IPS-18a (cell line): Measurements from ENCODE around the gene KCTD3.

ENCODE experiments used
- H3K27ac ChIP-seq: one replicate; pipeline ENCODE4 v1.5.1; 2013; ENCODE audit warnings: low read length
- H3K27me3 ChIP-seq: one replicate; pipeline ENCODE4 v1.6.1; 2013; ENCODE audit warnings: mild to moderate bottlenecking, low read length; ENCODE audit not compliant: control insufficient read depth, insufficient read depth
- H3K36me3 ChIP-seq: one replicate; pipeline ENCODE4 v1.6.1; 2013; ENCODE audit warnings: low read depth, low read length; ENCODE audit not compliant: control insufficient read depth
- H3K4me1 ChIP-seq: one replicate; pipeline ENCODE4 v1.6.1; 2013; ENCODE audit warnings: low read depth, low read length; ENCODE audit not compliant: control insufficient read depth
- H3K4me3 ChIP-seq: one replicate; pipeline ENCODE4 v1.5.1; 2013; ENCODE audit warnings: low read length
- H3K9ac ChIP-seq: one replicate; pipeline ENCODE4 v1.6.1; 2013; ENCODE audit warnings: mild to moderate bottlenecking, low read length, moderate library complexity
- H3K9me3 ChIP-seq: one replicate; pipeline ENCODE4 v1.6.1; 2013; ENCODE audit warnings: low read depth, low read length; ENCODE audit not compliant: control insufficient read depth

The KCTD3 gene

DNA sequence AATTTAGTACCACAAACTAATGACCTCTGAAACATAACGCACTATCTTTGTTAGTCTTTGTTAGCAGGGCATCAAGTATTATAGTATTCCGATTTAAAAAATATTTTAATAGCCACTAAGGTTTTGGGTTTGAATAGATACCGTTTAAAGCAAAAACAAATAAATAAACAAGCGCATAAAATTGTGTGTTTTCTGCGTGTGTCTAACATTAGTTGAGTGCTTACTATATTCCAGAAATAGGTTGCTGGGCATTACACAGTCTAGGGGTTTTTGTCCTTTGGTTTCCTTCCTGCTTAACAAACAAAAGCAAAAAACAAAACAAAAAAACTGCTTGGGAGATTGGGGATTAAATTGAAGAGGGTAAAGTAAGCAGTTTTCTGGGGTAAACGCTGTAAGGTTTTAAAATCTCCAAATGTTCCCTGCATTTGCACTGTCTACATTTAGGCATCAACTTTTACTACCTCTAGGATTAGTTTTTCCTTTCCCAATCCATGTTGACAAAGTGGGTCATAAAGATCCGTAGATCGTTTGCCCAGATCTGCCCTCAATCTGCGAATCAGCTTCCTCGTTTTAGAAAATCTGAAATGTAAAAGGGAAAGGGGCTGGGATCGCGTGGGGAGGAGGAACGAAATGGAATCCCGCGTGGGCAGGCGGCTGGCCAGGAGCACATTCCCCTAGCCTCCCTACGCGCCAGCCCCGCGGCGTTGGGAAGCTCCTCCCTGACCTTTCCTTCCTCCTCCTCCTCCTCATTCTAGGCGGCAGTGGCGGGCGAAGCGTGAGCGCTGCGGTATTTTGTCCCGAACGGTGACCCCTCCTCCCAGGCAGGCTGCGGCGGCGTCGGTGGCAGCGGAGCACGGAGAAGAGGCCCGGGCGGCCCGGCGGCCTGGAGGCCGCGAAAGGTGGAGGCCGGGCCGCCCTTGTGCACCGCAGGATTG is at the start of gene KCTD3:
KCTD3 (plus strand) TSS at position 749 of the 935 bp plus-strand sequence. CDS start 382 bp downstream, outside the sequence.
- H3K27me3 ChIP-seq = no peaks in the 10 kb centered on the region
- H3K4me3 ChIP-seq = peak within 1 kb of the TSS; percentile 81
- peak within 1 kb of the TSS; percentile 90 for H3K27ac ChIP-seq
- H3K36me3 ChIP-seq = no peaks in the 10 kb centered on the region
- H3K9ac ChIP-seq = peak within 1 kb of the TSS; percentile 93
- peaks cover 8% of the 10 kb centered on the region for H3K4me1 ChIP-seq
- no peaks in the 10 kb centered on the region for H3K9me3 ChIP-seq

DNA sequence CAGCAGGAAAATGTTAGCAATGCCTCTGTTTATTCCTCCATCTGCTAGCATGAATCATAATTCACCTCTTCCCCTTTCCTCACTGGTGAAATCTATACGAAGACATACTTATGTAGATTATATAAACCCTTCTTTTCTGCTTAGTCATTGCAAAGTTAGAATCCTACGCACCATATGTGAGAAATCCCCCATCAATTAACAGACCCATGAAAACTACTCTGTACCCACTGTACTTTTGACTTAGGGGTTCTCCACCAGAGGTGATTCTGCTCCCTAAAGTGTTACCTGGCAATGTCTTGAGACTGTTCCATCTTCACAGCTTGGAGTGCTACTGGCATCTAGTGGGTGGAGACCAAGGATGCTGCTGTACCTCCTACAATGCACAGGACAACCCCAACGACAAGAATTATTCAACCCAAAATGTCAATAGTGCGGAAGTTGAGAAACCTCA is 49.6 kb upstream of the KCTD3 start:
- Histone ChIP-seq H3K9me3 (no peaks in the 10 kb centered on the region), H3K4me3 (no peak overlapping the region), H3K9ac (no peak overlapping the region), H3K27me3 (no peaks in the 10 kb centered on the region), H3K4me1 (no peaks in the 10 kb centered on the region), H3K36me3 (no peaks in the 10 kb centered on the region), H3K27ac (no peak overlapping the region)

DNA sequence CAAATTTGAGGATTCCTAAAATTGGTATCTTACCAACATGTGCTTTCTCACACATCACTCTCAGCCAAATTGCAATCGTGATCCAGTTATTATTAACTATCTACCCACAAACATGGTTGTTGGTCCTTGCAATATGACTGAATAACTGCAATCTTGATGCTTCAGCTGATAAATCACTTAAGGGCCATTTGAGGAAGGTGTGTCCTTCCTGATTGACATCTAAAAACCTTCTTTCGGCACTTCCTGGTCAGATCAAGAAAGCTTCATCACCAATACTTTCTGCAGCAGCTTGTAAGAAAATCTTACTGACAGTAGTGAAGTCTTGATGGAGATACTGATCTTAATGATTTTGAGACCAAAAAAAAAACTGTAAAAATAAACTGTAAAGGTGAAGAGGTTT is 48.5 kb upstream of the KCTD3 start:
- H3K27me3 ChIP-seq = no peaks in the 10 kb centered on the region

DNA sequence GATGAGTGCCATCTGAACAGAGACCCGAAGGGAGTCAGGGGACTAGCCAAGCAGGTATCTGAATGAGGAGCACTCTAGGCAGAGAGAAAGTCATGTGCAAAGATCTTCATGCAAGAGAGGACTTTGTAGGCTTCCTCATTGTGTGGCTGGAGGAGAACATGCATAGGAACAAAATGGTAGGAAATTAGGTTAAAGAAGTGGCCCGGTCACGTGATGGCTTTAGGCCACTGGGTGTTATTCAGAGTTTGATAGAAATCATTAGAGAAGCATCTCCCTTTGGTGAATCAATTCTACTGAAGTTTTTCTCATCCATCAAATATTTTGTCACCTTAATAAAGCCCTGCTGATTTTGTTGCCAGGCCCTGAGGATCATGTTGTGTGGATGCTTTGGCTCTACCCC is 45.8 kb upstream of the KCTD3 start:
- Histone ChIP-seq H3K36me3 (no peaks in the 10 kb centered on the region), H3K9me3 (no peaks in the 10 kb centered on the region), H3K27ac (no peak overlapping the region), H3K27me3 (no peaks in the 10 kb centered on the region), H3K4me1 (no peaks in the 10 kb centered on the region), H3K4me3 (no peak overlapping the region), H3K9ac (no peak overlapping the region)

More for the DNA sequence above, 48.5 kb upstream of the KCTD3 start:
- no peak overlapping the region for H3K4me3 ChIP-seq
- no peaks in the 10 kb centered on the region for H3K9me3 ChIP-seq
- no peak overlapping the region for H3K9ac ChIP-seq
- no peak overlapping the region for H3K27ac ChIP-seq
- H3K4me1 ChIP-seq = no peaks in the 10 kb centered on the region
- no peaks in the 10 kb centered on the region for H3K36me3 ChIP-seq

DNA sequence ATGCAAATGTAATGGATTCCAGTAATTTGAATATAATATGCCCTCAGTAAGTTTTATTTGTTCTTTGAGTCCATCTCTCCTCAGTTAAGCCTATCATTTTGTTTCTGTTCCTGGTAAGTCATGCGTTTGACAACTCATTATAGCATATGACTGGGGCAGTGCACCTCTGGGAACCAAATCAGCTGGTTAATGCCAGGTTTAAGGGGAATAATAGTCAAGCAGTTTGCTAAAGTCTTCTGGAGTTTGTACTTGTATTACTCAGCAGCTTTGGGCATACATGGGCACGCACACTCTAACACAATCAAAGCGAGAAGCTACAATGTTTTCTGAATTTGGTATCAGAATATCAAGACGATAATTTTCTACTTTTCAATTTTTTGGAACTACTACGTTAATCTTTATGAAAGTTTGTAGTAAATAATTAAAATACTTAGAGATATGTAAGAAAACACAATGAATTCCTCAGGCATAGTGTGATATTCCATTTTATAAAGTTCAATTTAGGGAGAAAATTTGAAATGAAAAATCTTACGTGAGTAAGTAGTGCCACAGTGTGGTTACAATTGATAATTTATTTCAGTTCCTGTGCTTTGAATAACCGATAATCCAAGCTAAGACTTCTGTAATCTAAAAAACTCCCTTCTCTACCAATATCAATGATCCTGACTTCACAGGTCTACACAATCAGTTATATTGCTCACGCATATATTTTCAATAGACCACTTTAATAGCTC is 43.8 kb upstream of the KCTD3 start:
- H3K4me3 ChIP-seq = no peak overlapping the region
- H3K9ac ChIP-seq = no peak overlapping the region
- no peaks in the 10 kb centered on the region for H3K27me3 ChIP-seq
- no peaks in the 10 kb centered on the region for H3K36me3 ChIP-seq
- no peaks in the 10 kb centered on the region for H3K9me3 ChIP-seq
- H3K4me1 ChIP-seq = no peaks in the 10 kb centered on the region
- H3K27ac ChIP-seq = no peak overlapping the region

DNA sequence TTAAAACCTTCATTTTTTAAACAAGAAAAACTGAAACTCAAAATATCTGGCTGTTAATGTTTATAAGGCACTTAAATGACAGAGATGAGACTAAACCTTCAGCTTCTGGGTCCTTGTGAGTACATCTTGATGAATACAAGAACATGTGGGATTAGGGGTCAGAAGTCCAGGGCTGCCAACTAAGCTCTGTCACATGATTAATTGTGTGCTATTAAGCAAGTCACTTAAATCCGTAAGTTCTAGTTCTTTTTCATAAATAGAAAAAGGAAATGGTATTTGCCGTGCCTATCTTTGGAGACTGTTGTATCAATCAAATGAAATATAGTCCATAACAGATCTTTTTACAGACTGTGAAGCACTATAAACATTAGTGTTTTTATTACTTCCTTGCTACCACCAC is 43.2 kb upstream of the KCTD3 start:
- no peaks in the 10 kb centered on the region for H3K9me3 ChIP-seq
- no peaks in the 10 kb centered on the region for H3K4me1 ChIP-seq
- no peak overlapping the region for H3K9ac ChIP-seq
- no peaks in the 10 kb centered on the region for H3K27me3 ChIP-seq
- H3K4me3 ChIP-seq = no peak overlapping the region
- H3K27ac ChIP-seq = no peak overlapping the region
- H3K36me3 ChIP-seq = no peaks in the 10 kb centered on the region

DNA sequence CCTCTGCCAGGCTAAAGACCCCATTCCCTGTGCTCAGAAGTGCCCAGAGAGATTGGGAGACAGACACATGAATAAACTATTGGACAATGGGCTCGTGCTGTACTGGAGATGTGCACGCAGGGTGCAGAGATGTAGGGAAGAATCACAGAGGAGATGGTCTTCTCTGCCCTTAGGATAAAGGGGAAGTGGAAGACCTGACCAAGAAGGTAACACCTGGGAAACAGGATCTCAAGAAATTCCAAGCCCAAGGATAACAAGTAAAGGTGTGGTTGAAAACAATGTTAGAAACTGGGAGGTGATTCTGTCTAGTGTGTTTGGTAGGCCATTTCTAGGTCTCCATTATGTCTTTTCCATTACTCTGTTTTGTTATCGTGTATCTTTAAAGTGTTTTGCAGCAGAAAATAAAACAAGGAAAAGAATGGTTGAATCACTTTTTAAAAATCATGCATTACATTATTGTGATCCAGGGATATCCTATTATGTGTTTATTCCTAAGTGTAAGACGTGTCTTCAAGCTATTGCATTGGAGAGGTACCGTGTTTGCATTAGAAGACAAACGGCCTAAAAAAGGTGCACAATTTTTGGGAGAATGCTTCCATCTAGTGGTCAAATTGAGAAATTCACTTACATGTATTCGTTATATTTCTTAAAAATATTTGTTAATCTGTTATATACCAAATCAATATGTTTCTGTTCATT is 40.8 kb upstream of the KCTD3 start:
- H3K9me3 ChIP-seq = no peaks in the 10 kb centered on the region
- no peaks in the 10 kb centered on the region for H3K36me3 ChIP-seq
- H3K27ac ChIP-seq = no peak overlapping the region
- H3K27me3 ChIP-seq = no peaks in the 10 kb centered on the region
- no peaks in the 10 kb centered on the region for H3K4me1 ChIP-seq
- no peak overlapping the region for H3K4me3 ChIP-seq
- H3K9ac ChIP-seq = no peak overlapping the region

DNA sequence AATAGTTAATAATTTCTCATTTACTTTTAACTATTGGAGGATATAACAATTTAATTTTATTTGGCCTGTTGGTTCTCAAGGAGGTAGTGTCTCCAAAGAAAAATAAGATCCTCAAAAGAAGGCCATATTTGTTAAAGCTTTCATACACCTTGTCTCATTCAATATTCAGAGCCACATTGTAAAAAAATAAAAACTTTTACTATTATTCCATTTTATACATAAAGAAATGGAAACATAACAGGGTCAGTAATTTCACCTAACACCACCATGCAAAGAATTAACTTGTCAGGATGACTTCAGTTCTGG is 40.3 kb upstream of the KCTD3 start:
- H3K4me1 ChIP-seq = no peaks in the 10 kb centered on the region

DNA sequence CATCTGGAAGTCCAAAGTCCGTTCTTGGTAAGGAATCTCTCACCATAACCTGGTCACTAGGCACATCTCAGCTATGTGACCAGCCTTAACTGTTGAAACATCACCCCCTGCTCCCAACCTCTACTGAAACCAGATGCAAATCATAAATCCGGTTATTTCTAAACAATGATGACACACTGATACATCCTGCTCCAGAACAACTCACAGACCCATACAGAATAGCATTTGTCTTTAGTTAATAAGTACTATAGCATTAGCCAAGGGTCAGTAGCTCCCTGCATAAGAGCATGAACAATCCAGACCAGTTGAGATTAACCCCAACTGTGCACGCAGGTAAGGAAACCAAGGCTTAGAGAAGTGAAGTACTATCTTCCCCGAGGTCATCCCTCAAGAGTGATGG is 38.0 kb upstream of the KCTD3 start:
- no peaks in the 10 kb centered on the region for H3K9me3 ChIP-seq
- H3K9ac ChIP-seq = no peak overlapping the region
- H3K36me3 ChIP-seq = no peaks in the 10 kb centered on the region
- no peak overlapping the region for H3K27ac ChIP-seq
- H3K27me3 ChIP-seq = no peaks in the 10 kb centered on the region
- no peaks in the 10 kb centered on the region for H3K4me1 ChIP-seq
- H3K4me3 ChIP-seq = no peak overlapping the region

More for the DNA sequence above, 40.3 kb upstream of the KCTD3 start:
- Histone ChIP-seq H3K4me3 (no peak overlapping the region), H3K9ac (no peak overlapping the region), H3K27me3 (no peaks in the 10 kb centered on the region), H3K36me3 (no peaks in the 10 kb centered on the region), H3K9me3 (no peaks in the 10 kb centered on the region), H3K27ac (no peak overlapping the region)

DNA sequence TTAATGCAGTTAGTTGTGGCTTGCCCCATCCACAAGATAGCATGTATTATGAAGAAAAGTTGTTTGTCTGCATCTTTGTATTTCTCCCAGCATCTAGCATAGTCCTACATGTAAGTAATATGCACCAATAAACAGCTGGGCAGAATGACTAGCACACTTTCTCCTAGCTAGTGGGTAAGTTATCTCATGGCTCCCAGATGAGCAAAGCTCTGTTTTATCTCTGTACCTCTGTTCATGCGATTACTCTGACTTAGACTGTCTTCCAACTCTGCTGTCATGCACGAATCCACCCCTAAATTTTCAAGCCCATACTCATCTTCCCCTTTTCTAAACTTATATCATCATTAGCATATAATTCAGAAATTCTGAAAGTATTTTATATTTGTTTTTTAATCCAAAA is 37.5 kb upstream of the KCTD3 start:
- H3K27me3 ChIP-seq = no peaks in the 10 kb centered on the region
- no peak overlapping the region for H3K27ac ChIP-seq
- no peaks in the 10 kb centered on the region for H3K4me1 ChIP-seq
- H3K9ac ChIP-seq = no peak overlapping the region
- no peaks in the 10 kb centered on the region for H3K36me3 ChIP-seq
- H3K9me3 ChIP-seq = no peaks in the 10 kb centered on the region
- H3K4me3 ChIP-seq = no peak overlapping the region

DNA sequence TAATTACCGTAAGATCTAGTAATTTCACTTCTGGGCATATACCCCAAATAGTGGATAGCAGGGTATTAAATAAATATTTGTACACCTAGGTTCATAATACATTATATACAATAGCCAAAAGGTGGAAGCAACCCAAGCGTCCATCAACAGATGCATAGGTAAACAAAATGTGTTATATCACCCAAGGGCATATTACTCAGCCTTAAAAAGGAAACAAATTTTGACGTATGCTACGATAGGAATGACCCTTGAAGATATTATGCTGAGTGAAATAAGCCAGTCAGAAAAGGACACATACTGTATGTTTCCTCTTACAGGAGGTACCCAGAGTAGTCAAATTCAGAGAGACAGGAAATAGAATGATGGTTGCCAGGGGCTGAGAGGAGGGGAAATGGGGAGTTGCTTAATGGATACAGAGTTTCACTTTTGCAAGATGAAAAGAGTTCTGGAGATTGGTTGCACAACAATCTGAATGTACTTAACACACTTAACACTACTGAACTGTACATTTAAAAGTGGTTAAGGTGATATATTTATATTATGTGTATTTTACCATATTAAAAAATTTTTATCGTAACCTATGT is 36.6 kb upstream of the KCTD3 start:
- no peaks in the 10 kb centered on the region for H3K9me3 ChIP-seq
- H3K4me3 ChIP-seq = no peak overlapping the region
- no peak overlapping the region for H3K9ac ChIP-seq
- H3K27ac ChIP-seq = no peak overlapping the region
- no peaks in the 10 kb centered on the region for H3K27me3 ChIP-seq
- no peaks in the 10 kb centered on the region for H3K4me1 ChIP-seq
- no peaks in the 10 kb centered on the region for H3K36me3 ChIP-seq
